CD4-positive, alpha-beta T cell treated with Interferon alpha-2 for 1 hour (primary cell): ENCODE results near the gene DLGAP4.

Experiments
- DNase-seq, 2 donors: peaks; one replicate each; pipeline ENCODE4 v3.0.0-alpha.2; 2020 to 2022

DLGAP4 gene

GRCh38 chr20:36275441-36276189 is 30.5 kb upstream of the DLGAP4 start:
- no peak for DNase-seq

- no peak for DNase-seq
Measured at GRCh38 chr20:36277546-36277945, 28.6 kb upstream of the DLGAP4 start.

GRCh38 chr20:36279362-36279761 is 26.8 kb upstream of the DLGAP4 start:
- no peak for DNase-seq

GRCh38 chr20:36279776-36280175 is 26.4 kb upstream of the DLGAP4 start:
- no peak for DNase-seq

GRCh38 chr20:36281785-36282380 is 24.3 kb upstream of the DLGAP4 start:
- no peak for DNase-seq

- no peak for DNase-seq
Measured at GRCh38 chr20:36284751-36285150, 21.4 kb upstream of the DLGAP4 start.

GRCh38 chr20:36285746-36286447 is 20.2 kb upstream of the DLGAP4 start:
- DNase-seq, result no peak

GRCh38 chr20:36297656-36298055 is 8.5 kb upstream of the DLGAP4 start:
- DNase-seq, result no peak

- no peak for DNase-seq
Measured at GRCh38 chr20:36298061-36298460, 8.1 kb upstream of the DLGAP4 start.

GRCh38 chr20:36298795-36299339 is 7.3 kb upstream of the DLGAP4 start:
- no peak for DNase-seq

GRCh38 chr20:36299459-36299858 is 6.7 kb upstream of the DLGAP4 start:
- DNase-seq, result no peak

- DNase-seq, result no peak
Measured at GRCh38 chr20:36301359-36302119, 4.6 kb upstream of the DLGAP4 start.

- DNase-seq, result no peak
Measured at GRCh38 chr20:36303020-36303595, 3.0 kb upstream of the DLGAP4 start.

GRCh38 chr20:36303831-36304230 is 2.3 kb upstream of the DLGAP4 start:
- DNase-seq, result no peak

- no peak for DNase-seq
Measured at GRCh38 chr20:36304786-36305495, 1.2 kb upstream of the DLGAP4 start.

- DNase-seq, result no peak
Measured at GRCh38 chr20:36306553-36307411, 643 bp downstream of the DLGAP4 start.

- DNase-seq, result no peak
Measured at GRCh38 chr20:36307412-36308325, 1.5 kb downstream of the DLGAP4 start.

GRCh38 chr20:36308353-36308752 is 2.2 kb downstream of the DLGAP4 start:
- DNase-seq, result no peak

GRCh38 chr20:36308986-36309385 is 2.8 kb downstream of the DLGAP4 start:
- no peak for DNase-seq

- no peak for DNase-seq
Measured at GRCh38 chr20:36309643-36310042, 3.5 kb downstream of the DLGAP4 start.
